ENCODE data around the gene SASH3. TPM values are rescaled to one million over a fixed set of nuclear protein-coding genes. Genes with fewer than 3 reads are reported as not detected.

SASH3 gene
- total and polyA plus RNA-seq, 5 donors = 0.93 to 6.0 (median 4.4) TPM

GRCh38 chrX:129743821-129744220, 35.9 kb upstream of the SASH3 start:
- WGBS = 73% methylated on average over 4 of the region's 4 CpGs
- Histone ChIP-seq H3K27ac (ENCODE audit: low read length) (no peak overlapping the region), H3K4me3 (ENCODE audit: low read length) (no peak overlapping the region), H3K4me1 (ENCODE audit: control insufficient read depth, insufficient read depth, low read length) (peaks cover 4% of the 10 kb centered on the region), H3K9me3 (ENCODE audit: control insufficient read depth, low read length) (no peaks in the 10 kb centered on the region), H3K27me3 (ENCODE audit: control insufficient read depth, insufficient read depth) (no peaks in the 10 kb centered on the region)
- ATAC-seq = no peak
- DNase-seq = no peak
- intact Hi-C loops (cut with DNase I) = no loop called here

- no peaks in the 10 kb centered on the region for H3K9me3 ChIP-seq (ENCODE audit: control insufficient read depth, low read length)
- no peak for ATAC-seq
- 86% methylated on average over 10 of the region's 10 CpGs for WGBS
- no peak overlapping the region for H3K4me3 ChIP-seq (ENCODE audit: low read length)
- intact Hi-C loops (cut with DNase I) = no loop called here
- no peak for DNase-seq
- H3K4me1 ChIP-seq (ENCODE audit: control insufficient read depth, insufficient read depth, low read length) = no peaks in the 10 kb centered on the region
- no peaks in the 10 kb centered on the region for H3K27me3 ChIP-seq (ENCODE audit: control insufficient read depth, insufficient read depth)
- H3K27ac ChIP-seq (ENCODE audit: low read length) = no peak overlapping the region
These were observed 34.9 kb upstream of the SASH3 start for GRCh38 chrX:129744861-129745321.

- WGBS = 81% methylated on average over 7 of the region's 7 CpGs
- intact Hi-C loops (cut with DNase I) = no loop called here
- H3K27me3 ChIP-seq (ENCODE audit: control insufficient read depth, insufficient read depth) = no peaks in the 10 kb centered on the region
- no peak overlapping the region for H3K4me3 ChIP-seq (ENCODE audit: low read length)
- H3K27ac ChIP-seq (ENCODE audit: low read length) = no peak overlapping the region
- no peaks in the 10 kb centered on the region for H3K4me1 ChIP-seq (ENCODE audit: control insufficient read depth, insufficient read depth, low read length)
- no peaks in the 10 kb centered on the region for H3K9me3 ChIP-seq (ENCODE audit: control insufficient read depth, low read length)
- ATAC-seq = no peak
- no peak for DNase-seq
These were observed 32.9 kb upstream of the SASH3 start for GRCh38 chrX:129746557-129747470.

- Histone ChIP-seq H3K27ac (ENCODE audit: low read length) (no peak overlapping the region), H3K27me3 (ENCODE audit: control insufficient read depth, insufficient read depth) (no peaks in the 10 kb centered on the region), H3K4me1 (ENCODE audit: control insufficient read depth, insufficient read depth, low read length) (no peaks in the 10 kb centered on the region), H3K4me3 (ENCODE audit: low read length) (no peak overlapping the region), H3K9me3 (ENCODE audit: control insufficient read depth, low read length) (no peaks in the 10 kb centered on the region)
- ATAC-seq = no peak
- DNase-seq = no peak
- intact Hi-C loops (cut with DNase I) = no loop called here
- WGBS = 82% methylated on average over 4 of the region's 4 CpGs
These were observed 32.2 kb upstream of the SASH3 start for GRCh38 chrX:129747533-129747932.

GRCh38 chrX:129748305-129748704, 31.4 kb upstream of the SASH3 start:
- 51% methylated on average over 4 of the region's 4 CpGs for WGBS
- H3K27ac ChIP-seq (ENCODE audit: low read length) = no peak overlapping the region
- H3K4me3 ChIP-seq (ENCODE audit: low read length) = no peak overlapping the region
- DNase-seq = no peak
- peak; percentile 77 to 85 for ATAC-seq
- H3K9me3 ChIP-seq (ENCODE audit: control insufficient read depth, low read length) = no peaks in the 10 kb centered on the region
- intact Hi-C loops (cut with DNase I) = no loop called here
- H3K4me1 ChIP-seq (ENCODE audit: control insufficient read depth, insufficient read depth, low read length) = no peaks in the 10 kb centered on the region
- no peaks in the 10 kb centered on the region for H3K27me3 ChIP-seq (ENCODE audit: control insufficient read depth, insufficient read depth)

GRCh38 chrX:129749069-129749468, 30.7 kb upstream of the SASH3 start:
- no peak for DNase-seq
- no peaks in the 10 kb centered on the region for H3K27me3 ChIP-seq (ENCODE audit: control insufficient read depth, insufficient read depth)
- intact Hi-C loops (cut with DNase I) = no loop called here
- 46% methylated on average over 2 of the region's 2 CpGs for WGBS
- peak; percentile 39 to 56 for ATAC-seq
- H3K9me3 ChIP-seq (ENCODE audit: control insufficient read depth, low read length) = no peaks in the 10 kb centered on the region
- H3K4me1 ChIP-seq (ENCODE audit: control insufficient read depth, insufficient read depth, low read length) = no peaks in the 10 kb centered on the region
- H3K27ac ChIP-seq (ENCODE audit: low read length) = no peak overlapping the region
- no peak overlapping the region for H3K4me3 ChIP-seq (ENCODE audit: low read length)

GRCh38 chrX:129750971-129751370, 28.8 kb upstream of the SASH3 start:
- Histone ChIP-seq H3K27ac (ENCODE audit: low read length) (no peak overlapping the region), H3K4me1 (ENCODE audit: control insufficient read depth, insufficient read depth, low read length) (no peaks in the 10 kb centered on the region), H3K9me3 (ENCODE audit: control insufficient read depth, low read length) (no peaks in the 10 kb centered on the region), H3K4me3 (ENCODE audit: low read length) (no peak overlapping the region), H3K27me3 (ENCODE audit: control insufficient read depth, insufficient read depth) (no peaks in the 10 kb centered on the region)
- intact Hi-C loops (cut with DNase I) = no loop called here
- no peak for ATAC-seq
- DNase-seq = no peak
- 88% methylated on average over 8 of the region's 8 CpGs for WGBS

- no peak for ATAC-seq
- DNase-seq = no peak
- intact Hi-C loops (cut with DNase I) = no loop called here
- WGBS = 47% methylated on average over 22 of the region's 22 CpGs
- Histone ChIP-seq H3K4me1 (ENCODE audit: control insufficient read depth, insufficient read depth, low read length) (peaks cover 2% of the 10 kb centered on the region), H3K4me3 (ENCODE audit: low read length) (no peak overlapping the region), H3K9me3 (ENCODE audit: control insufficient read depth, low read length) (no peaks in the 10 kb centered on the region), H3K27ac (ENCODE audit: low read length) (no peak overlapping the region), H3K27me3 (ENCODE audit: control insufficient read depth, insufficient read depth) (no peaks in the 10 kb centered on the region)
These were observed 25.4 kb upstream of the SASH3 start for GRCh38 chrX:129754056-129755024.

GRCh38 chrX:129755779-129756650, 23.7 kb upstream of the SASH3 start:
- no peak overlapping the region for H3K4me3 ChIP-seq (ENCODE audit: low read length)
- ATAC-seq = no peak
- H3K9me3 ChIP-seq (ENCODE audit: control insufficient read depth, low read length) = no peaks in the 10 kb centered on the region
- no peaks in the 10 kb centered on the region for H3K27me3 ChIP-seq (ENCODE audit: control insufficient read depth, insufficient read depth)
- intact Hi-C loops (cut with DNase I) = no loop called here
- DNase-seq = no peak
- no peak overlapping the region for H3K27ac ChIP-seq (ENCODE audit: low read length)
- 67% methylated on average over 18 of the region's 18 CpGs for WGBS
- peaks cover 2% of the 10 kb centered on the region for H3K4me1 ChIP-seq (ENCODE audit: control insufficient read depth, insufficient read depth, low read length)

GRCh38 chrX:129759576-129760061, 20.1 kb upstream of the SASH3 start:
- intact Hi-C loops (cut with DNase I) = no loop called here
- no peaks in the 10 kb centered on the region for H3K9me3 ChIP-seq (ENCODE audit: control insufficient read depth, low read length)
- ATAC-seq (peak; percentile 72 to 74), DNase-seq (peak; percentile 46 to 70 (median 69))
- 32% methylated on average over 14 of the region's 14 CpGs for WGBS
- no peak overlapping the region for H3K27ac ChIP-seq (ENCODE audit: low read length)
- H3K4me3 ChIP-seq (ENCODE audit: low read length) = no peak overlapping the region
- peaks cover 2% of the 10 kb centered on the region for H3K4me1 ChIP-seq (ENCODE audit: control insufficient read depth, insufficient read depth, low read length)
- H3K27me3 ChIP-seq (ENCODE audit: control insufficient read depth, insufficient read depth) = no peaks in the 10 kb centered on the region
